ENCODE measurements around the gene PILRA. TPM values are rescaled to one million over a fixed set of nuclear protein-coding genes. Genes with fewer than 3 reads are reported as not detected.
"Not testable (repeated sequence)": the region's sequence is repeated elsewhere in the genome, so short reads cannot be mapped to it uniquely, and the experiment has no call there.

Gene PILRA
- total and polyA plus RNA-seq, 4 donors, result 1.5 to 3.5 (median 3.1) TPM

DNA sequence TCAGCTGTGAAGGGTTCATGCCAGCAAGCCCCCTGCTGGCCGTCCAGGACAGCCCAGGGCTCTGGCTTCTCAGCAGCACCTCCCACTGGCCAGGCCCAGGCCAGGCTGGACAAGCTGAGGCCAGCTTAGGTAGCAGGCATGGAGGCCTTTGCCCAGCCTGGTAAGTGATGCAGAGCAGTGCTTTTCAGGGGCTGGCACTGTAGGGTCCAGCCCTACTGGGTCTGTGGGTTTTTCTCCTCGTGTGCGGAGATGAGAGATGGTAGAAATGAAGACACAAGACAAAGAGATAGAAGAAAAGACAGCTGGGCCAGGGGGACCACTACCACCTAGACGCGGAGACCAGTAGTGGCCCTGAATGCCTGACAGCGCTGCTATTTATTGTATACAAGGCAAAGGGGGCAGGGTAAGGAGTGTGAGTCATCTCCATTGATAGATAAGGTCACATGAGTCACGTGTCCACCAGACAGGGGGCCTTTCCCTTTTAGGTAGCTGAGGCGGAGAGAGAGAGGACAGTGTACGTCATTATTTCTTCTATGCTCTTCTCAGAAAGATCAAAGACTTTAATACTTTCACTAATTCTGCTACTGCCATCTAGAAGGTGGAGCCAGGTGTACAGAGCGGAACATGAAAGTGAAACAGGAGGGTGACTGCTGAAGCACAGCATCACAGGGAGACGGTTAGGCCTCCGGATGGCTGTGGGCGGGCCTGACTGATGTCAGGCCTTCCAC lies 28.6 kb upstream of the PILRA start:
- not testable (repeated sequence) for H3K4me1 ChIP-seq (ENCODE audit: control insufficient read depth in 4 of 4, insufficient read depth in 4 of 4, low read length in 3 of 4); H3K4me3 ChIP-seq (ENCODE audit: low read depth in 1 of 3, low read length in 3 of 3); DNase-seq (ENCODE audit: low spot score); H3K27me3 ChIP-seq (ENCODE audit: control insufficient read depth in 4 of 4, insufficient read depth in 4 of 4, low read length in 3 of 4); H3K9me3 ChIP-seq (ENCODE audit: control insufficient read depth in 4 of 4, low read length in 3 of 4); H3K9ac ChIP-seq (ENCODE audit: low read depth in 1 of 2, low read length in 2 of 2)
- H3K27ac ChIP-seq (ENCODE audit: low read depth in 1 of 2, low read length in 2 of 2), result peak overlapping the region; percentile 43 to 65
- TF ChIP-seq JUND (IDR thresholded peaks at IDR 0.05), result peak; percentile 46 to 68
- H3K36me3 ChIP-seq (ENCODE audit: control insufficient read depth in 4 of 4, insufficient read depth in 3 of 4, low read depth in 1 of 4, low read length in 3 of 4), result peaks cover 16 to 38% (median 32%) of the 10 kb centered on the region in 4 donors
- 66% methylated on average over 10 of the region's 13 CpGs for WGBS

DNA sequence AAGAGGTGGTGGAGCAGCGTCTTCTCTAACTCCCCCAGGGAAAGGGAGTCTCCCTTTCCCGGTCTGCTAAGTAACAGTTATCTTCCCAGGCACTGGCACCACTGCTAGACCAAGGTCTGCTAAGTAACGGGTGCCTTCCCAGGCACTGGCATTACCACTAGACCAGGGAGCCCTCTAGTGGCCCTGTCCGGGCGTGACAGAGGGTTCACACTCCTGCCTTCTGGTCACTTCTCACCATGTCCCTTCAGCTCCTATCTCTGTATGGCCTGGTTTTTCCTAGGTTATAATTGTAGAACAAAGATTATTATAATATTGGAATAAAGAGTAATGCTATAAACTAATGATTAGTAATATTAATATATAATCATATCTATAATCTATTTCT lies 28.0 kb upstream of the PILRA start:
- H3K27ac ChIP-seq (ENCODE audit: low read depth in 1 of 2, low read length in 2 of 2); H3K9ac ChIP-seq (ENCODE audit: low read depth in 1 of 2, low read length in 2 of 2); H3K27me3 ChIP-seq (ENCODE audit: control insufficient read depth in 4 of 4, insufficient read depth in 4 of 4, low read length in 3 of 4); H3K4me3 ChIP-seq (ENCODE audit: low read depth in 1 of 3, low read length in 3 of 3); H3K9me3 ChIP-seq (ENCODE audit: control insufficient read depth in 4 of 4, low read length in 3 of 4); H3K4me1 ChIP-seq (ENCODE audit: control insufficient read depth in 4 of 4, insufficient read depth in 4 of 4, low read length in 3 of 4): not testable (repeated sequence)
- peaks cover 16 to 42% (median 34%) of the 10 kb centered on the region in 4 donors for H3K36me3 ChIP-seq (ENCODE audit: control insufficient read depth in 4 of 4, insufficient read depth in 3 of 4, low read depth in 1 of 4, low read length in 3 of 4)
- TF ChIP-seq, protein P1, sequence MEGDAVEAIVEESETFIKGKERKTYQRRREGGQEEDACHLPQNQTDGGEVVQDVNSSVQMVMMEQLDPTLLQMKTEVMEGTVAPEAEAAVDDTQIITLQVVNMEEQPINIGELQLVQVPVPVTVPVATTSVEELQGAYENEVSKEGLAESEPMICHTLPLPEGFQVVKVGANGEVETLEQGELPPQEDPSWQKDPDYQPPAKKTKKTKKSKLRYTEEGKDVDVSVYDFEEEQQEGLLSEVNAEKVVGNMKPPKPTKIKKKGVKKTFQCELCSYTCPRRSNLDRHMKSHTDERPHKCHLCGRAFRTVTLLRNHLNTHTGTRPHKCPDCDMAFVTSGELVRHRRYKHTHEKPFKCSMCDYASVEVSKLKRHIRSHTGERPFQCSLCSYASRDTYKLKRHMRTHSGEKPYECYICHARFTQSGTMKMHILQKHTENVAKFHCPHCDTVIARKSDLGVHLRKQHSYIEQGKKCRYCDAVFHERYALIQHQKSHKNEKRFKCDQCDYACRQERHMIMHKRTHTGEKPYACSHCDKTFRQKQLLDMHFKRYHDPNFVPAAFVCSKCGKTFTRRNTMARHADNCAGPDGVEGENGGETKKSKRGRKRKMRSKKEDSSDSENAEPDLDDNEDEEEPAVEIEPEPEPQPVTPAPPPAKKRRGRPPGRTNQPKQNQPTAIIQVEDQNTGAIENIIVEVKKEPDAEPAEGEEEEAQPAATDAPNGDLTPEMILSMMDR (IDR thresholded peaks at IDR 0.05; ENCODE audit: low read depth, low read length, missing input control), result peak; percentile 35
- TF ChIP-seq RAD21 (IDR thresholded peaks at IDR 0.05), result peak; percentile 49 to 62
- 5% methylated on average over 3 of the region's 5 CpGs for WGBS
- peak; percentile 60 for DNase-seq (ENCODE audit: low spot score)

DNA sequence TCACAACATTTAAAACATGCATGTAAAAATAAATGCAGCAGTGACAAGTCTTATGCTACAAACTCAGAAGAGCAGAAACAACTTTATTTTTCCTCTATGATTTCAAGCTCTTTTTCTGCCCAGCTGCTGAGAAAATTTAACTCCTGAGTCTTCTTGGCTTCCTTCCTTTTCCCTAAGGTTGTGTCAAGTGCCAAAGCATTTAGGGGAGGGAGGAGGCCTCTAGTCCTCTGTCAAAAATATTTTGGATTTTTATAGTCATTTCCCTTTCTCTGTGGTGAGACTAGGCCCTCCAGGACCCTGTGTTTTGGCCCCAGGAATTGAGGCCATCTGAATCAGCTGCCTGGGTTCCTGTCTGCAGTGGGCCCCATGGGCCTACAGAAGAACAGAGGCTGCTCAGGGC lies 26.4 kb upstream of the PILRA start:
- no peaks in the 10 kb centered on the region for H3K9me3 ChIP-seq (ENCODE audit: control insufficient read depth in 4 of 4, low read length in 3 of 4)
- no peak overlapping the region for H3K4me3 ChIP-seq (ENCODE audit: low read depth in 1 of 3, low read length in 3 of 3)
- H3K27ac ChIP-seq (ENCODE audit: low read depth in 1 of 2, low read length in 2 of 2), result no peak overlapping the region
- peaks cover 20 to 49% (median 42%) of the 10 kb centered on the region in 4 donors for H3K36me3 ChIP-seq (ENCODE audit: control insufficient read depth in 4 of 4, insufficient read depth in 3 of 4, low read depth in 1 of 4, low read length in 3 of 4)
- peaks cover 0 to 4% (median 0%) of the 10 kb centered on the region in 4 donors for H3K4me1 ChIP-seq (ENCODE audit: control insufficient read depth in 4 of 4, insufficient read depth in 4 of 4, low read length in 3 of 4)
- H3K9ac ChIP-seq (ENCODE audit: low read depth in 1 of 2, low read length in 2 of 2), result no peak overlapping the region
- no peak for DNase-seq (ENCODE audit: low spot score)
- TF ChIP-seq NR2F2 (IDR thresholded peaks at IDR 0.05), result no peak
- TF ChIP-seq GABPA (IDR thresholded peaks at IDR 0.05 in 1 of 2, conservative IDR thresholded peaks at IDR 0.05 in 1 of 2), result no peak
- TF ChIP-seq RAD21 (IDR thresholded peaks at IDR 0.05), result no peak
- TF ChIP-seq HNF4A (conservative IDR thresholded peaks at IDR 0.05), result no peak
- TF ChIP-seq HNF4G (IDR thresholded peaks at IDR 0.05), result no peak
- TF ChIP-seq SP1 (IDR thresholded peaks at IDR 0.05), result no peak
- TF ChIP-seq, protein P2, sequence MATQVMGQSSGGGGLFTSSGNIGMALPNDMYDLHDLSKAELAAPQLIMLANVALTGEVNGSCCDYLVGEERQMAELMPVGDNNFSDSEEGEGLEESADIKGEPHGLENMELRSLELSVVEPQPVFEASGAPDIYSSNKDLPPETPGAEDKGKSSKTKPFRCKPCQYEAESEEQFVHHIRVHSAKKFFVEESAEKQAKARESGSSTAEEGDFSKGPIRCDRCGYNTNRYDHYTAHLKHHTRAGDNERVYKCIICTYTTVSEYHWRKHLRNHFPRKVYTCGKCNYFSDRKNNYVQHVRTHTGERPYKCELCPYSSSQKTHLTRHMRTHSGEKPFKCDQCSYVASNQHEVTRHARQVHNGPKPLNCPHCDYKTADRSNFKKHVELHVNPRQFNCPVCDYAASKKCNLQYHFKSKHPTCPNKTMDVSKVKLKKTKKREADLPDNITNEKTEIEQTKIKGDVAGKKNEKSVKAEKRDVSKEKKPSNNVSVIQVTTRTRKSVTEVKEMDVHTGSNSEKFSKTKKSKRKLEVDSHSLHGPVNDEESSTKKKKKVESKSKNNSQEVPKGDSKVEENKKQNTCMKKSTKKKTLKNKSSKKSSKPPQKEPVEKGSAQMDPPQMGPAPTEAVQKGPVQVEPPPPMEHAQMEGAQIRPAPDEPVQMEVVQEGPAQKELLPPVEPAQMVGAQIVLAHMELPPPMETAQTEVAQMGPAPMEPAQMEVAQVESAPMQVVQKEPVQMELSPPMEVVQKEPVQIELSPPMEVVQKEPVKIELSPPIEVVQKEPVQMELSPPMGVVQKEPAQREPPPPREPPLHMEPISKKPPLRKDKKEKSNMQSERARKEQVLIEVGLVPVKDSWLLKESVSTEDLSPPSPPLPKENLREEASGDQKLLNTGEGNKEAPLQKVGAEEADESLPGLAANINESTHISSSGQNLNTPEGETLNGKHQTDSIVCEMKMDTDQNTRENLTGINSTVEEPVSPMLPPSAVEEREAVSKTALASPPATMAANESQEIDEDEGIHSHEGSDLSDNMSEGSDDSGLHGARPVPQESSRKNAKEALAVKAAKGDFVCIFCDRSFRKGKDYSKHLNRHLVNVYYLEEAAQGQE (IDR thresholded peaks at IDR 0.05), result no peak
- TF ChIP-seq RXRA (IDR thresholded peaks at IDR 0.05), result no peak
- TF ChIP-seq, protein P3, sequence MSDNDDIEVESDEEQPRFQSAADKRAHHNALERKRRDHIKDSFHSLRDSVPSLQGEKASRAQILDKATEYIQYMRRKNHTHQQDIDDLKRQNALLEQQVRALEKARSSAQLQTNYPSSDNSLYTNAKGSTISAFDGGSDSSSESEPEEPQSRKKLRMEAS (IDR thresholded peaks at IDR 0.05), result no peak
- TF ChIP-seq FOXA2 (IDR thresholded peaks at IDR 0.05), result no peak
- TF ChIP-seq, protein P1 (IDR thresholded peaks at IDR 0.05; ENCODE audit: low read depth, low read length, missing input control), result no peak
- no peak for TF ChIP-seq JUND (IDR thresholded peaks at IDR 0.05)
- no peak for TF ChIP-seq TAF1 (conservative IDR thresholded peaks at IDR 0.05)
- TF ChIP-seq EGR1 (IDR thresholded peaks at IDR 0.05; ENCODE audit: low read depth in 2 of 2), result no peak
- TF ChIP-seq, protein P4, sequence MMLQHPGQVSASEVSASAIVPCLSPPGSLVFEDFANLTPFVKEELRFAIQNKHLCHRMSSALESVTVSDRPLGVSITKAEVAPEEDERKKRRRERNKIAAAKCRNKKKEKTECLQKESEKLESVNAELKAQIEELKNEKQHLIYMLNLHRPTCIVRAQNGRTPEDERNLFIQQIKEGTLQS (IDR thresholded peaks at IDR 0.05), result no peak
- H3K27me3 ChIP-seq (ENCODE audit: control insufficient read depth in 4 of 4, insufficient read depth in 4 of 4, low read length in 3 of 4), result no peaks in the 10 kb centered on the region
